ENCODE measurements around the gene SCAI.
"Not testable (repeated sequence)": the region's sequence is repeated elsewhere in the genome, so short reads cannot be mapped to it uniquely, and the experiment has no call there.

SCAI gene

DNA sequence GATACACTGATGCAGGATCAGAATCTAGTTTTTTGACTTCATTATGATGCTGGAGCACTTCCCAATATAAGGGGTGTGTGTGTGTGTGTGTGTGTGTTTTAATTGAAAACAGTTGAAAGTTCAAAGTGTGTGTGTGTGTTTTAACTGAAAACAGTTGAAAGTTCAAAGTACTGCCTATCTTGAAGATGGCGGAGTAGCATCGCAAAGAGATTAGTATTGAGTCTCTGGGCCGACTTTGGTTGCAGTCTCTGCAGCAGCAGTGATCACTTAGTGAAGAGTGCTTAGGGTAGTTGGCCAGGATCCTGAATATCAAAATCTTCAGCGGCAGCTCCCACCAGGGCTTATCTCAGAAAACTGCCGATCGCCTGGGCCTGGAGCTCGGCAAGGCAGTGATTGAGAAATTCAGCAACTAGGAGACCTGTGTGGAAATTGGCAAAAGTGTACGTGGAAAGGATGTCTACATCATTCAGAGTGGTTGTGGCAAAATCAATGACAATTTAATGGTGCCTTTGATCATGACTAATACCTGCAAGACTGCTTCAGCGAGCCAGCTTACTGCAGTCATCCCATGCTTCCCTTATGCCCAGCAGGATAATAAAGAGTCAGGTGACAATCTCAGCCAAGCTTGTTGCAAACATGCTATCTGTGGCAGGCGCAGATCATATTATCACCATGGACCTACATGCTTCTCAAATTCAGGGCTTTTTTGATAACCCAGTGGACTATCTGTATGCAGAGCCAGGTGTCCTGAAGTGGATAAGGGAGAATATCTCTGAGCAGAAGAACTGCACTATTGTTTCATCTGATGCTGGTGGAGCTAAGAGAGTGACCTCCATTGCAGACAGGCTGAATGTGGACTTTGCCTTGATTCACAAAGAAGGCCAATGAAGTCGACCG is 7.3 kb upstream of the SCAI start:
- DNase-seq, result no peak

DNA sequence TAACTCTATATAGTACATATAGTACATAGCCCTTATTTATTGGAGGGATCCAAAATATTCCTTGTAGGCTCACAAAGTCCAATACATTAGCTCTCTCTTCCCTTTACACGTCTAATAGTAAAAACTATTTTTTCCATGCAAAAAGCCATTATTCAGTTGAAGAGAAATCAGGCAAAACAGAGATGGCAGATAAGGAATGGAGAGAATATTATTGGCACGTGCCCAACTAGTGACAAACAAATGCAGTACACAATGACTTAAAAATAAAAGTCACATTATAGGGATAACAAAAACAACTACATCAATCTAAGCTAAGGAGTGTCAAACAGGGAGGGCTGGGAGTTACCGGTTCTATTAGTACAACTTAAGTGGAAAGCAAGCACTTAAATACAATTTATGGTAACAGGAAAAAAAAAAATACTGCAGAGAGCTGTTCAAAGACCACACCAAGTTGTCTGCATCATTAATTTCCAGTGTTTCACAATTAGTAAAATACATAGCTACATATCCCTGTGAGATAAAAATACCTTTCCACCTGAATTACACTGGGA is 4.1 kb upstream of the SCAI start:
- DNase-seq, result no peak

DNA sequence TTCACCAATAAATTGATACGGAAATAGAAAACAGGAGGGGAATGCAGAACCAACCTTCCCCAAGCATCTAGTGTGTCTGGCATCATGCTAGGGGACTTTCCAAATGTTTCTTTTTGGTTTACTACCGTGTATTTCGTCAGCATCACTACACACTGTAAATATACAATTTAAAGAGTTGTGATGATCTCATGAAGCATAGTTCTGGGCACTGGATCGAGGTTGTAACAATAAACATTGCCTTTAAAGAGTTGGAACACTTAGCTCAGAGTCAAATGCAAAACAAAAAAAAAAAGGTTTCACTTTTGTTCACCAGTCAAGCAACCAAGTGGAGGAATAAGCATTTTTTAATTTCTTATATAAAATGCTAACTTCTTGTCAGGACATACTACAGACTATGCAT is 2.9 kb upstream of the SCAI start:
- no peak for DNase-seq

- DNase-seq, result no peak
These were observed 2.1 kb upstream of the SCAI start for GRCh38 chr9:125145425-125145824.

- DNase-seq, result peak; percentile 37
These were observed 560 bp downstream of the SCAI start for GRCh38 chr9:125142560-125143376.

DNA sequence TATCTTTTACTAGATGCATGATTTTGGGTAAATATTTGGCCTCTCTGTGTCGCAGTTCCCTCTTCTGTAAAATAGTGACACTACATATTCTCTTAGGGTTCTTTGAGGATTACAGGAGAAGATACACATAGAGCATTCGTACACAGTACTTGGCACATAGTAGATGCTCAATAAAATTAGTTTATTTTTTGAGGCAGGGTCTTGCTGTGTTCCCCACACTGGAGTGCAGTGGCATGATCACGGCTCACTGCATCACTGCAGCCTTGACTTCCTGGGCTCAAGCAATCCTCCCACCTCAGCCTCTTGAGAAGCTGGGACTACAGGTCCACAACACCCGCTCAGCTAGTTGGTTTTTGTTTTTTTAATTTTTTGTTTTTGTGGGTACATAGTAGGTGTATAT is 1.6 kb downstream of the SCAI start:
- DNase-seq, result no peak

- DNase-seq, result no peak
These were observed 2.1 kb downstream of the SCAI start for GRCh38 chr9:125141251-125141650.

DNA sequence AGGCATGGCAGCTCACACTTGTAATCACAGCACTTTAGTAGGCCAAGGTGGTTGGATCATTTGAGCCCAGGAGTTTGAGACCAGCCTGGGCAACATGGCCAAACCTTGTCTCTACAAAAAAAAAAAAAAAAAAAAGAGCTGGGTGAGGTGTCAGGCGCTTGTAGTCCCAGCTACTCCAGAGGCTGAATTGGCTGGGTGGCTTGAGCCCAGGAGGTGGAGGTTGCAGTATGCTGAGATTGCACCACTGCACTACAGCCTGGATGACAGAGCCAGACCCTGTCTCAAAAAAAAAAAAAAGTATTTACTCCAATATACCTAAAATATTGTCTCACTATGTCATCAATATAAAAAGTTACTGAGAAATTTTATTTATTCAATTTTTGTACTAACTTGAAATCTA is 2.8 kb downstream of the SCAI start:
- no peak for DNase-seq

DNA sequence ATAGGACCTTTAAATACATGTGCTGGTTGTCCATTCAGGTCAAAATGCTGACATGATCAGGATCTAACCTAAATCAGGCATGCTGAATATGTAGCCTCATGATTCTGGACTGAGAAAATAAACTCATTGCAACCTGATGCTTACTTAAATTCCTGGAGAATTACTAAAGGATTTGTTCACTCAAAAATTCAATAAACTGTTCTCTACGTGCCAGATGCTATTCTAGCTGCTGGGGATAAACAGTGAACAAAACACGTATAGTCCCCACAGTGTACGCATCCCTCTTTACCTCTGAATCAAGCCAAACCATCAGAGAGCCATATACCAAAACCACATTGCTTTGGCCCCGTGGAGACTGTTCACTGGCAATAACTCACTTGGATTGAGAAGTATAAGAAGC is 6.1 kb downstream of the SCAI start:
- no peak for DNase-seq

DNA sequence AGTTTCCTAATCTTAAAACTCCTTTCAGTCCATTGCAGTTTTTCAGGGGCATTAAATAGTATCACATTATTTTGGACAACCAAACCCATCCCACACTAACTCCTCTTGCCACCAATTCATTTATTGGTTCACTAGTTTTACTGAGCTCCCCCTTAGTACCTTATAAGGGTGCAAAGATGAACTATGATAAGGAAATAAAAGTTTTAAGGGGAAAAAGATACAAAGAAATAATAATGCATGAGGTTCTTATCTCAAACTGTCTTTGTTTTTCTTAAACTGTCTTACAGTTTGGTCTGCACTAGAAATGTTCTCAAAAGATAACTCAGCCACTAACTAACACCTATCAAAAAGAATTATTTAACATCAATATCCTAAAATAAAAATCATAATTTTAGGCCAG is 8.4 kb downstream of the SCAI start:
- no peak for DNase-seq

- no peak for DNase-seq
These were observed 9.7 kb downstream of the SCAI start for GRCh38 chr9:125133403-125134329.

DNA sequence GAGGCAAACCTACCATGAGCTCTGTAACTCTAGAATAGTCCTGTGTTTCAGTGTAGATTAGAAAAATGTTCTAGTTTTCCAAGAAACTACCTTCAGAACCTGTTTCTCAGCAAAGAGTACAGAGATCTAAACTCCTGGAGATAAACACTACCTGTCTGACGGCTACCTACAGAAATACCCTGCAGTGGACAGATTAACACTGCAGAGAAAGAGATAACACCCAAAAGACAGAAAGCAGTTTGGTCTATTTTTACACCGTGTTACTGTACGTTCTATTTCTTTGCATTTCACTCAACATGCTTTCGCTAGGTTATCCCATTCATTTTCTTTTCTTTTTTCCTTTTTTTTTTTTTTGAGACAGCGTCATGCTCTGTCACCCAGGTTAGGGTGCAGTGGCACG is 11.6 kb downstream of the SCAI start:
- DNase-seq, result no peak

DNA sequence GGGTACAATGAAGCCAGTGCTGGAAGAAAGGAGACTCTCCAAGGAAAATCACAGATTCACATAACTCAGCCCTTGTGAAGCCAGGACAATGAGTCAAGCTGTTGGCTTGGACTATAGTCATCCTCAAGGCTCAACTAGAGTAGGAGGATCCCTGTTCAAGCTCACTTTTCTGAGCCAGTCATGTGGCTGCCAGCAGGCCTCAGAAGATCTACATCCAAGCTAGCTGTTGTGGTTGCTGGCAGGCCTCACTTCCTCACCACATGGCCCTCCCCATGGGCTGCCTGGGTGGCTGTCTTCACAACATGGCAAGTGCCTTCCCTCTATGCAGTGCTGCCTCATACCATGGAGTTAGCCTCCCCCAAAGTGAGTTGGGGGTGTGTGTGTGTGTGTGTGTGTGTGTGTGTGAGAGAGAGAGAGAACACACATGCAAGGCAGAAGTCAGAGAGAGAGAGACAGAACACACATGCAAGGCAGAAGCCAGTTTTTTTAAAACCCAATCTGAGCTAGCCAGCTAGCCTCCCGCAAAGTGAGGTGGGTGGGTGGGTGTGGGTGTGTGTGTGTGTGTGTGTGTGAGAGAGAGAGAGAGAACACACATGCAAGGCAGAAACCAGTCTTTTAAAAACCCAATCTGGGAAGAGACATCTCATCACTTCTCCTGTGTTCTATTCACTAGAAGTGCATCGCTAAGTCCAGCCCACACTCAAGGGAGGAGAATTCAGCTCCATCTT is 17.1 kb downstream of the SCAI start:
- no peak for DNase-seq

- DNase-seq, result no peak
These were observed 17.8 kb downstream of the SCAI start for GRCh38 chr9:125125523-125125922.

DNA sequence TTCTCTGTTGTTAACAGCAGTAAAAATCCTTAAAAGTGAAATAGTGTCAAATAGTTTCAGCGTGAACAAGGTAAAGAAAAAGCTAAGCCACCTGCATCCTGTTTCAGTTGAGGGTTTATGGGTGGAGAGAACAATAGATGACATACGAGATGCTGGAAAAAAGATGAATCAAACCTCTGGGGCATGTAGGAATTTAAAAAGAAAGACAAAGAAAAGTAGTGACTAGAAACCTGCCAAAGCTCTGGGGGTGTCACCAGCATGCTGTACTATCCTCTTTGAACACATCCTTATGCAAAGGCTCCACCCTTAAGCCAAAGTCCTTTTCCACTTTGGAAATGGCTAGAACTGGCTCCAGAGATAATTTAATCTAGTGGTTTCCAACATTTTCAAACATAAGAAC is 22.2 kb downstream of the SCAI start:
- no peak for DNase-seq

- DNase-seq, result no peak
These were observed 23.6 kb downstream of the SCAI start for GRCh38 chr9:125119643-125120286.

DNA sequence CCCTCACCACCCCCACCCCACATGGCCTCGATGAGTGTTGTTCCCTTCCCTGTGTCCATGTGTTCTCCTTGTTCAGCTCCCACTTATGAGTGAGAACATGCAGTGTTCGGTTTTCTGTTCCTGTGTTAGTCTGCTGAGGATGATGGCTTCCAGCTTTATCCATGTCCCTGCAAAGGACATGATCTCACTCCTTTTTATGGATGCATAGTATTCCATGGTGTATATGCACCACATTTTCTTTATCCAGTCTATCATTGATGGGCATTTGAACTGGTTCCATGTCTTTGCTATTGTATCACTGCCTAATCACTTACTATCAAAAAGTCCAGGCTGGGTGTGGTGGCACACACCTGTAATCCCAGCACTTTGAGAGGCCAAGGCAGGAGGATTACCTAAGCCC is 24.6 kb downstream of the SCAI start:
- DNase-seq, result not testable (repeated sequence)

DNA sequence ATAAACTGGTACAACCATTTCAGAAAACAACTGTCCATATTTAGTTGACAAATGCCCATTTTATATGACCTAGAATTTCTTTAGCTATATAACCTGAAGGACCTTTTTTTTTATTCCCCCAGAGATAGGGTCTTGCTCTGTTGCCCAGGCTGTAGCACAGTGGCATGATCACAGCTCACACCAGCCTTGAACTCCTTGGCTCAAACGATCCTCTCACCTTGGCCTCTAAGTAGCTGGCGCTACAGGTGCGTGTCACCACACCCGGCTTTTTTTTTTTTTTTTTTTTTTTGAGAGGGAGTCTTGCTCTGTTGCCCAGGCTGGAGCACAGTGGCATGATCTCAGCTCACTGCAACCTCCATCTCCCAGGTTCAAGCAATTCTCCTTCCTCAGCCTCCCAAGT is 28.8 kb downstream of the SCAI start:
- not testable (repeated sequence) for DNase-seq

DNA sequence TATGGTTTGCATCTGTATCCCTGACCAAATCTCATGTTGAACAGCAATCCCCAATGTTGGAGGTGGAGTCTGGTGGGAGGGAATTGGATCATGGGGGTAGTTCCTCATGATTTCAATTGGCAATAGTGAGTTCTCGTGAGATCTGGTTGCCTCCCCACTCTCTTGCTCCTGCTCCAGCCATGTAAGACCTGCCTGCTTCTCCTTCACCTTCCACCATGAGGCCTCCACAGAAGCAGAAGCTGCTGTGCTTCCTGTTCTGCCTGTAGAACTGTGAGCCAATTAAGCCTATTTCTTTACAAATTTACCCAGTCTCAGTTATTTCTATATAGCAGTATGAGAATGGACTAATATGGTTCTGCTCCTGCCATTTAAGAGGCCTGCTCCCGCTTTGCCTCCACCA is 32.9 kb downstream of the SCAI start:
- DNase-seq, result no peak

DNA sequence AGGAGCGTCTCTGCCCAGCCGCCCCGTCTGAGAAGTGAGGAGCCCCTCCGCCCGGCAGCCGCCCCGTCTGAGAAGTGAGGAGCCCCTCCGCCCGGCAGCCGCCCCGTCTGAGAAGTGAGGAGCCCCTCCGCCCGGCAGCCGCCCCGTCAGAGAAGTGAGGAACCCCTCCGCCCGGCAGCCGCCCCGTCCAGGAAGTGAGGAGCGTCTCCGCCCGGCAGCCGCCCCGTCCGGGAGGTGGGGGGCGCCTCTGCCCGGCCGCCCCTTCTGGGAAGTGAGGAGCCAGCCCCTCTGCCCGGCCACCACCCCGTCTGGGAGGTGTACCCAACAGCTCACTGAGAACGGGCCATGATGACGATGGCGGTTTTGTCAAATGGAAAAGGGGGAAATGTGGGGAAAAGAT is 34.8 kb downstream of the SCAI start:
- not testable (repeated sequence) for DNase-seq
